Adipocyte (in vitro differentiated cells): ENCODE data around the gene ZNF506.
"Not testable (repeated sequence)": the region's sequence is repeated elsewhere in the genome, so short reads cannot be mapped to it uniquely, and the experiment has no call there.

ENCODE experiments used
- DNase-seq: peaks from one replicate; pipeline ENCODE4 v3.0.0-alpha.2; 2015; ENCODE audit warnings: low read depth
- H3K27me3 ChIP-seq: replicated peaks from 2 replicates; pipeline ENCODE4 v1.7.0; 2013; ENCODE audit warnings: mild to moderate bottlenecking, low read length, moderate library complexity; ENCODE audit not compliant: control insufficient read depth, insufficient read depth
- H3K36me3 ChIP-seq: 2 replicates; pipeline ENCODE4 v1.7.0; 2013; ENCODE audit warnings: low read length, mild to moderate bottlenecking, moderate library complexity; ENCODE audit not compliant: control insufficient read depth, insufficient read depth, severe bottlenecking
- H3K4me1 ChIP-seq: 2 replicates; pipeline ENCODE4 v1.7.0; 2013; ENCODE audit warnings: mild to moderate bottlenecking, low read length, moderate library complexity; ENCODE audit not compliant: control insufficient read depth, insufficient read depth
- H3K4me3 ChIP-seq: 2 replicates; pipeline ENCODE4 v1.7.0; 2013; ENCODE audit warnings: mild to moderate bottlenecking, low read length, moderate library complexity
- H3K9ac ChIP-seq: 2 replicates; pipeline ENCODE4 v1.7.0; 2013; ENCODE audit warnings: mild to moderate bottlenecking, low read length, moderate library complexity
- H3K9me3 ChIP-seq: 2 replicates; pipeline ENCODE4 v1.7.0; 2013; ENCODE audit warnings: mild to moderate bottlenecking, low read length, moderate library complexity; ENCODE audit not compliant: control insufficient read depth

Gene ZNF506

DNA sequence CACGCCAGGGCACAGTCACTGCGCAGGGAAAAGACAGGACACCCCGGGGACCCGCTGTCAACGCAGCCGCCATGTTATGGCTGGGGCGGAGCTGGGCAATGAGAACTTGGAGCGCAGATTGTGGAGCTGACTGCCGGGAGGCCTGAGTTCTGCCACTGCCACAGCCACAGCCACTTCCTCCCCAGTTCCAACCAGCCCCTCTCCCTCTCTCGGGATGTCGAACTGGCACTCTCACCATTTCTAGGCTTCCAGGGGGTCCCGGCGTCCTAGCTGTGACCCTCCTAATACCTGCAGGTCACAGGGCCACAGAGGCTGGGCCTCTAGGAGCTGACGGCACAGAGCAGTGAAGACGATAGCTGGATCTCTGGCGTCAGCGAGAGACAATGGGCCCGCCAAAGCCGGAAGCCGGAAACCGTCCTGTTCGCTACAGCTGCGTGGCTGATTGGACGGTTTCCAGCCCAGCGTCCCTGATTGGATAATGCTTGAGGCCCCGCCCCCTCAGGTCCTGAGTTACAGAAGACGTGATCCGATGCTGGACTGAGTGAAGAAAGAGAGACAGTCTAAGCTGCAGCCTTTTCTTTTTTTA, at the start of gene ZNF506:
Gene ZNF506 (minus strand): TSS at position 385 of the 586 bp plus-strand sequence. CDS start 147 bp downstream, at position 238.
- Histone ChIP-seq H3K9me3 (peaks cover 61% of the 10 kb centered on the region), H3K9ac (peak within 1 kb of the TSS; percentile 90), H3K36me3 (peaks cover 10% of the 10 kb centered on the region), H3K4me1 (no peaks in the 10 kb centered on the region), H3K4me3 (peak within 1 kb of the TSS; percentile 91), H3K27me3 (no peaks in the 10 kb centered on the region)
- peak; percentile 100 for DNase-seq

DNA sequence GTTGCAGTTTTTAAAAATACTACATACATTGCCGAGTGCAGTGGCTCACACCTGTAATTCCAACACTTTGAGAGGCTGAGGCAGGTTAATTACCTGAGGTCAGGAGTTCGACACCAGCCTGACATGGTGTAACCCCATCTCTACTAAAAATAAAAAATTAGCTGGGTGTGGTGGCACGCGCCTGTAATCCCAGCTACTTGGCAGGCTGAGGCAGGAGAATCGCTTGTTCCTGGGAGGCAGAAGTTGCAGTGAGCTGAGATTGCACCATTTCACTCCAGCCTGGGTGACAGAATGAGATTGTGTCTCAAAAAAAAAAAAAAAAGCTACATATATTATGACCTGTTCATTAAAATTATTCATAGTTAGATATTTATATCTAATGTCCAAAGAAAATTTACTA, 48.5 kb upstream of the ZNF506 start:
- DNase-seq, H3K4me1 ChIP-seq, H3K27me3 ChIP-seq, H3K4me3 ChIP-seq, H3K36me3 ChIP-seq, H3K9ac ChIP-seq: not testable (repeated sequence)
- H3K9me3 ChIP-seq = peaks cover 47% of the 10 kb centered on the region

DNA sequence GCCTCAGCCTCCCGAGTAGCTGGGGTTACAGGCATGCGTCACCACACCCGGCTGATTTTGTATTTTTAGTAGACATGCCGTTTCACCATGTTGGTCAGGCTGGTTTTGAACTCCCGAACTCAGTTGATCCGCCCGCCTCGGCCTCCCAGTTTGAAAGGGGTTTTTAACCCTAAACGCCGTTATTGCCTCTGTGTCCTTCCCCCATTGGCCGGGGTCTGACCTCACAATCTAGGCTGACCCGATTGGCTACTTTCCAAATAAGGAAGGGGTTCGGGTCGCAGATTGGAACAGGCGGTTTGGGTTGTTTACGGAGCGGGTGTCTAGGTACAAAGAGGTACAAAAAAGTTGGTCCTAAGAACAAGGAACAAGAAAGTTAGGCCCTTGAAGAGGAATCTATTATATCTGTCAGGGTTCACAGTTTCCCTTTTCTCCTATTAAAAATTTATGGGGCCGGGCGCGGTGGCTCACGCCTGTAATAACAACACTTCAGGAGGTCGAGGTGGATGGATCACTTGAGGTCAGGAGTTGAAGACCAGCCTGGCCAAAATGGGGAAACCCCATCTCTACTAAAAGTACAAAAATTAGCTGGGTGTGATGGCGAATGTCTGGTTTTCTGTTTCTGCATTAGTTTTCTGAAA, 45.2 kb upstream of the ZNF506 start:
- Histone ChIP-seq H3K4me3 (peak overlapping the region; percentile 95), H3K9ac (peak overlapping the region; percentile 93), H3K9me3 (peaks cover 35% of the 10 kb centered on the region), H3K4me1 (no peaks in the 10 kb centered on the region), H3K27me3 (no peaks in the 10 kb centered on the region), H3K36me3 (peaks cover 5% of the 10 kb centered on the region)
- peak; percentile 27 for DNase-seq

DNA sequence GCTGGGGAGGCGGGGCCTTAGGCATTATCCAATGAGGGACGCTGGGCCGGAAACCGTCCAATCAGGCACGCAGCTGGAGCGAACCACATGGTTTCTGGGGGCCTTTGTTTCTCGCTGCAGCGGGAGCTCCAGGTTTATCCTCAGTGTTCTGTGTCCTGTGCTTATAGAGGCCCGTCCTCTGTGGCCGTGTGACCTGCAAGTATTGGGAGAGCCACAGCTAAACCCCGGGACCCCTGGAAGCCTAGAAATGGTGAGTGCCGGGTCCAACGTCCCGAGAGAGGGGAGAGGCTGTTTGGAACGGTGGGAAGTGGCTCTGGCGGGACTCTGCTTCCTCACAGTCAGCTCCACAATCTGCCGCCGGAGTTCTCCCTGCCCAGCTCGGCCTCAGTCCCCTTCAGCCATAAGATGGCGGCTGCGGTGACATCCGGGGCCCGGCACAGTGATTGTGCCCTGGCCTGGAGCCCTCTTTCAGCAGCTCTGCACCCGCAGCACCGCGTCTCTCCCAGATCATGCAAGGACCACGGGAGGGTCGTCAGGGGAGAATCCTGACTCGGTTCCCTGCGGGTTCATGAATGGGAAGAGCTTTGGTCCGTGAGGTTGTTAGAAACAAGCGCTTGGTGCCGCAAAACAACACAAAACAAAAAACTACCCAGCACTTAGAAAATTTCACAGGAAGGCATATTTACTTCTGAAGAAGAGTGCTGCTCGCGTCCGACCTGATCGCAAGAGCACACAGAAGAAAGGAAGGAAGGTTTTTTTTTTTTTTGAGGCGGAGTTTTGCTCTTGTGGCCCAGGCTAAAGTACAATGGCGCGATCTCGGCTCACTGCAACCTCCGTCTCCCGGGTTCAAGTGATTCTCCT, 44.4 kb upstream of the ZNF506 start, which contains the start of gene ZNF253:
Gene ZNF253 (plus strand): TSS at position 133 of the 861 bp plus-strand sequence. CDS start 115 bp downstream, at position 248.
- Histone ChIP-seq H3K4me1 (no peaks in the 10 kb centered on the region), H3K36me3 (no peaks in the 10 kb centered on the region), H3K4me3 (peak within 1 kb of the TSS; percentile 95), H3K9me3 (peaks cover 35% of the 10 kb centered on the region), H3K9ac (peak within 1 kb of the TSS; percentile 93), H3K27me3 (no peaks in the 10 kb centered on the region)
- DNase-seq = peak; percentile 99

- Histone ChIP-seq H3K9ac (no peak overlapping the region), H3K36me3 (no peaks in the 10 kb centered on the region), H3K27me3 (no peaks in the 10 kb centered on the region), H3K9me3 (peaks cover 34% of the 10 kb centered on the region), H3K4me3 (no peak overlapping the region), H3K4me1 (no peaks in the 10 kb centered on the region)
- DNase-seq = no peak
These were observed 39.3 kb upstream of the ZNF506 start for GRCh38 chr19:19860756-19861390.

DNA sequence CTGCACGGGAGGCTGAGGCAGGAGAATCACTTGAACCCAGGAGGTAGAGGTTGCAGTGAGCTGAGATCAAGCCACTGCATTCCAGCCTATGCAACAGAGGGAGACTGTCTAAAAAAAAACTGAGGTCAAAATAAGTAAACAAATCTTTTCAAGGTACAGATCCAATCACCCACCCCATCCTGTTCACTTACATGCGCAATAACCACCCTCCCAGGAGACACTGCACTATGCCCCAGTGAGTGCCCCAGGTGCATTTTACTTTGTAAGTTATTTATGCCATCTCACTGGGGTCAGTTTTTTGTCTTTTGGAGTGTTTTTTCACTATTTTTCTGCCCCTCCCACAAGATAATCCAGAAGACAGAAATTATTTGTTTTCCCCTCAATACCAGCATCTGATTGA, 37.2 kb upstream of the ZNF506 start:
- H3K9me3 ChIP-seq = peaks cover 45% of the 10 kb centered on the region
- no peak overlapping the region for H3K4me3 ChIP-seq
- H3K9ac ChIP-seq = no peak overlapping the region
- DNase-seq = no peak
- no peaks in the 10 kb centered on the region for H3K36me3 ChIP-seq
- no peaks in the 10 kb centered on the region for H3K4me1 ChIP-seq
- no peaks in the 10 kb centered on the region for H3K27me3 ChIP-seq

GRCh38 chr19:19851740-19852139, 30.2 kb upstream of the ZNF506 start:
- not testable (repeated sequence) for DNase-seq, H3K36me3 ChIP-seq, H3K9ac ChIP-seq, H3K4me3 ChIP-seq, H3K27me3 ChIP-seq, H3K4me1 ChIP-seq
- H3K9me3 ChIP-seq = peaks cover 52% of the 10 kb centered on the region

GRCh38 chr19:19849056-19849455, 27.5 kb upstream of the ZNF506 start:
- H3K36me3 ChIP-seq = no peaks in the 10 kb centered on the region
- no peaks in the 10 kb centered on the region for H3K4me1 ChIP-seq
- no peak for DNase-seq
- H3K9ac ChIP-seq = no peak overlapping the region
- H3K4me3 ChIP-seq = no peak overlapping the region
- H3K9me3 ChIP-seq = peaks cover 64% of the 10 kb centered on the region
- no peaks in the 10 kb centered on the region for H3K27me3 ChIP-seq

- Histone ChIP-seq H3K4me3 (no peak overlapping the region), H3K27me3 (no peaks in the 10 kb centered on the region), H3K9ac (no peak overlapping the region), H3K36me3 (no peaks in the 10 kb centered on the region), H3K9me3 (peaks cover 67% of the 10 kb centered on the region), H3K4me1 (no peaks in the 10 kb centered on the region)
- DNase-seq = no peak
These were observed 26.2 kb upstream of the ZNF506 start for GRCh38 chr19:19847781-19848180.

GRCh38 chr19:19835560-19836038, 14.0 kb upstream of the ZNF506 start:
- Histone ChIP-seq H3K4me1 (no peaks in the 10 kb centered on the region), H3K9me3 (peaks cover 95% of the 10 kb centered on the region), H3K9ac (no peak overlapping the region), H3K4me3 (peak overlapping the region; percentile 29), H3K27me3 (no peaks in the 10 kb centered on the region), H3K36me3 (no peaks in the 10 kb centered on the region)
- DNase-seq = no peak

GRCh38 chr19:19826875-19827274, 5.3 kb upstream of the ZNF506 start:
- DNase-seq = no peak
- Histone ChIP-seq H3K36me3 (no peaks in the 10 kb centered on the region), H3K9me3 (peaks cover 89% of the 10 kb centered on the region), H3K27me3 (no peaks in the 10 kb centered on the region), H3K9ac (no peak overlapping the region), H3K4me1 (no peaks in the 10 kb centered on the region), H3K4me3 (no peak overlapping the region)
